PFSK-1 (cell line): Measurements from ENCODE around the gene TEX14.

Experiments
- POLR2AphosphoS5 ChIP-seq: IDR thresholded peaks from 2 replicates; pipeline ENCODE4 v1.6.1; 2012; ENCODE audit warnings: low read depth, mild to moderate bottlenecking, control low read depth, low read length, moderate library complexity
- TAF1 ChIP-seq: IDR thresholded peaks from 2 replicates; pipeline ENCODE4 v1.6.1; 2012; ENCODE audit warnings: low read length, control low read depth, borderline replicate concordance; ENCODE audit not compliant: insufficient read depth

DNA sequence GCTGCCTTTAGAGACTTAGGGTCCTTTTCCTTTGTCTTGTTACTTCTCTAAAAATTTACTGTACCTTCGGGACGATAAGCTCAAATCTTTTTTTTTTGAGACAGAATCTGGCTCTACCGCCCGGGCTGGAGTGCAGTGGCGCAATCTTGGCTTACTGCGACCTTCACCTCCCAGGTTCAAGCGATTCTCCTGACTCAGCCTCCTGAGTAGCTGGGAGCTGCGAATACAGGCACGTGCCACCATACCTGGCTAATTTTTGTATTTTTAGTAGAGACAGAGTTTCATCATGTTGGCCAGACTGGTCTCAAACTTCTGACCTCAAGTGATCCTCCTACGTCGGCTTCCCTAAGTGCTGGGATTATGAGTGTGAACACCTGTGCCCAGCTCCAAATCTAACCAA is 7.9 kb upstream of the TEX14 start:
- TF ChIP-seq TAF1 (no peak), POLR2AphosphoS5 (no peak)
